Prostate gland (tissue), 2 donors: ENCODE results near the gene PKNOX2. TPM values are rescaled to one million over a fixed set of nuclear protein-coding genes. Genes with fewer than 3 reads are reported as not detected.

Source experiments
- DNase-seq: peaks from one replicate; pipeline ENCODE4 v3.0.0-alpha.2; 2019; ENCODE audit warnings: low spot score
- H3K27ac ChIP-seq, 2 donors: fragments of 200-600 bp; sonication (generic); 2 replicates each; pipeline ENCODE4 v1.5.1; 2017 to 2019
- H3K27me3 ChIP-seq: fragments of 200-600 bp; sonication (generic); replicated peaks from 2 replicates; pipeline ENCODE4 v1.5.1; 2019; ENCODE audit not compliant: insufficient read depth
- H3K36me3 ChIP-seq, 2 donors: fragments of 200-600 bp; sonication (generic); 1 replicate in 1 of 2; 2 replicates in 1 of 2; pipeline versions ENCODE4 v1.5.1 to v1.8.1; 2017 to 2019
- H3K4me1 ChIP-seq: fragments of 200-600 bp; sonication (generic); replicated peaks from 2 replicates; pipeline ENCODE4 v1.5.1; 2019
- H3K4me3 ChIP-seq, 2 donors: fragments of 200-600 bp; sonication (generic); 2 replicates each; pipeline ENCODE4 v1.5.1; 2017 to 2019
- H3K9me3 ChIP-seq: fragments of 200-600 bp; sonication (generic); 2 replicates; pipeline ENCODE4 v1.5.1; 2017
- CTCF ChIP-seq, 4 experiments: fragments of 200-600 bp in 2 of 4; fragments of 450-650 bp in 2 of 4; sonication (generic) in 2 of 4; IDR thresholded peaks; 1 replicate in 3 of 4; 2 replicates in 1 of 4; pipeline ENCODE4 v1.5.1; 2016 to 2019; ENCODE audit warnings: antibody characterized with exemption in 4 of 4, mild to moderate bottlenecking in 2 of 4, moderate library complexity in 2 of 4
- POLR2A ChIP-seq: fragments of 450-650 bp; IDR thresholded peaks from one replicate; pipeline ENCODE4 v1.6.1; 2016; ENCODE audit warnings: antibody characterized with exemption, mild to moderate bottlenecking
- POLR2AphosphoS5 ChIP-seq: sonication (generic); formaldehyde crosslinking; IDR thresholded peaks from one replicate; pipeline ENCODE4 v1.6.1; 2017; ENCODE audit warnings: antibody characterized with exemption
- WGBS: methylation state at CpG from one replicate; pipeline ENCODE4 v1.1.5; 2018; 5-methylcytosine and 5-hydroxymethylcytosine counted together
- intact Hi-C: fragments of 100-400 bp; cut with DNase I; formaldehyde crosslinking; loops from one replicate; pipeline ENCODE4 v1.14.2; 2022
- total RNA-seq, 2 donors: library from RNA; depleted of rRNA; stranded (reverse); fragments of >200 nt; gene quantifications; one replicate each; pipeline ENCODE4 v1.1.0, GENCODE V29; 2016

The PKNOX2 gene
- total RNA-seq, 2 donors from 2014 or later, result 12.3 to 14.7 TPM

- intact Hi-C loops, result no loop called here
- no peak for DNase-seq
- TF ChIP-seq POLR2AphosphoS5 (no peak), CTCF (IDR thresholded peaks at IDR 0.05) (no peak), POLR2A (no peak)
Measured at GRCh38 chr11:125367710-125368109, 203.2 kb downstream of the PKNOX2 start.

GRCh38 chr11:125368757-125369156, 204.2 kb downstream of the PKNOX2 start:
- Histone ChIP-seq H3K27me3 (no peaks in the 10 kb centered on the region), H3K4me3 (no peak overlapping the region), H3K27ac (no peak overlapping the region), H3K36me3 (no peaks in the 10 kb centered on the region), H3K9me3 (no peaks in the 10 kb centered on the region), H3K4me1 (no peaks in the 10 kb centered on the region)
- 95% methylated on average over 4 of the region's 4 CpGs for WGBS
- TF ChIP-seq POLR2AphosphoS5, result no peak
- TF ChIP-seq POLR2A, result no peak
- no peak for TF ChIP-seq CTCF (IDR thresholded peaks at IDR 0.05)
- intact Hi-C loops, result no loop called here
- no peak for DNase-seq

More at GRCh38 chr11:125367710-125368109, 203.2 kb downstream of the PKNOX2 start:
- H3K27ac ChIP-seq, result no peak overlapping the region
- no peak overlapping the region for H3K4me3 ChIP-seq
- WGBS, result 94% methylated on average over 8 of the region's 8 CpGs
- H3K4me1 ChIP-seq, result no peaks in the 10 kb centered on the region
- H3K9me3 ChIP-seq, result no peaks in the 10 kb centered on the region
- no peaks in the 10 kb centered on the region for H3K36me3 ChIP-seq
- H3K27me3 ChIP-seq, result no peaks in the 10 kb centered on the region

- intact Hi-C loops, result loop anchor here (2.0 kb wide), 1 partner anchor 35 kb away; no protein-coding TSS in a partner anchor
- no peak for DNase-seq
- H3K4me1 ChIP-seq, result no peaks in the 10 kb centered on the region
- no peaks in the 10 kb centered on the region for H3K9me3 ChIP-seq
- H3K4me3 ChIP-seq, result no peak overlapping the region
- H3K27ac ChIP-seq, result no peak overlapping the region
- no peaks in the 10 kb centered on the region for H3K27me3 ChIP-seq
- 100% methylated on average over 6 of the region's 6 CpGs for WGBS
- H3K36me3 ChIP-seq, result no peaks in the 10 kb centered on the region
- TF ChIP-seq POLR2A (no peak), POLR2AphosphoS5 (no peak), CTCF (IDR thresholded peaks at IDR 0.05) (no peak)
Measured at GRCh38 chr11:125369808-125370207, 205.3 kb downstream of the PKNOX2 start.

- no peak for DNase-seq
- intact Hi-C loops, result loop anchor here (2.0 kb wide), 1 partner anchor 34 kb away; no protein-coding TSS in a partner anchor
- WGBS, result 69% methylated on average over 18 of the region's 18 CpGs
- no peaks in the 10 kb centered on the region for H3K36me3 ChIP-seq
- H3K4me1 ChIP-seq, result no peaks in the 10 kb centered on the region
- TF ChIP-seq POLR2A, result no peak
- TF ChIP-seq CTCF (IDR thresholded peaks at IDR 0.05), result no peak
- TF ChIP-seq POLR2AphosphoS5, result no peak
- no peak overlapping the region for H3K27ac ChIP-seq
- H3K9me3 ChIP-seq, result no peaks in the 10 kb centered on the region
- no peak overlapping the region for H3K4me3 ChIP-seq
- H3K27me3 ChIP-seq, result no peaks in the 10 kb centered on the region
Measured at GRCh38 chr11:125370561-125371389, 206.2 kb downstream of the PKNOX2 start.
